Ureter (tissue), 1 donor: ENCODE measurements around the gene CDT1. TPM values are rescaled to one million over a fixed set of nuclear protein-coding genes. Genes with fewer than 3 reads are reported as not detected.

Source experiments
- DNase-seq: peaks from one replicate; pipeline ENCODE4 v3.0.0-alpha.2; 2020; ENCODE audit warnings: low spot score
- total RNA-seq: library from RNA; stranded (reverse); gene quantifications from one replicate; pipeline ENCODE4 v1.2.4, GENCODE V29; 2023
- donor health status: DM: yes; HTN: yes; CAD: no.

CDT1 gene
- total RNA-seq, 1 donor from 2014 or later = 2.1 TPM

- DNase-seq = no peak
Measured at GRCh38 chr16:88804173-88804551, 573 bp downstream of the CDT1 start.

- DNase-seq = no peak
Measured at GRCh38 chr16:88804552-88805339, 1.2 kb downstream of the CDT1 start.

GRCh38 chr16:88805340-88805715, 1.7 kb downstream of the CDT1 start:
- DNase-seq = no peak

- DNase-seq = no peak
Measured at GRCh38 chr16:88805887-88806393, 2.4 kb downstream of the CDT1 start.

GRCh38 chr16:88806491-88807111, 3.0 kb downstream of the CDT1 start:
- DNase-seq = no peak

GRCh38 chr16:88807142-88807625, 3.6 kb downstream of the CDT1 start:
- no peak for DNase-seq

GRCh38 chr16:88807626-88808453, 4.3 kb downstream of the CDT1 start:
- DNase-seq = no peak

- DNase-seq = no peak
Measured at GRCh38 chr16:88809068-88809675, 5.6 kb downstream of the CDT1 start.

- DNase-seq = no peak
Measured at GRCh38 chr16:88809676-88810165, 6.1 kb downstream of the CDT1 start.

GRCh38 chr16:88810166-88810911, 6.8 kb downstream of the CDT1 start:
- no peak for DNase-seq

GRCh38 chr16:88810912-88811768, 7.6 kb downstream of the CDT1 start:
- DNase-seq = peak; percentile 86

- DNase-seq = peak; percentile 98
Measured at GRCh38 chr16:88811769-88812512, 8.4 kb downstream of the CDT1 start, which contains the start of gene APRT. Gene APRT (minus strand): TSS chr16:88811928. CDS start chr16:88811899, 29 bp downstream.

- DNase-seq = no peak
Measured at GRCh38 chr16:88812513-88813268, 9.1 kb downstream of the CDT1 start.

GRCh38 chr16:88813269-88814143, 9.9 kb downstream of the CDT1 start:
- DNase-seq = no peak

- DNase-seq = no peak
Measured at GRCh38 chr16:88814144-88814502, 10.5 kb downstream of the CDT1 start.

GRCh38 chr16:88815227-88815626, 11.6 kb downstream of the CDT1 start:
- no peak for DNase-seq

- DNase-seq = no peak
Measured at GRCh38 chr16:88815901-88816589, 12.5 kb downstream of the CDT1 start.
